Karpas-422 (cell line): ENCODE data around the gene AFAP1L2. TPM values are rescaled to one million over a fixed set of nuclear protein-coding genes. Genes with fewer than 3 reads are reported as not detected.

Experiments used
- DNase-seq: peaks from one replicate; pipeline ENCODE4 v3.0.0-alpha.2; 2015
- H2AFZ ChIP-seq: fragments of 200-600 bp; sonication (generic); 2 replicates; pipeline ENCODE4 v1.6.1; 2014; ENCODE audit warnings: antibody characterized with exemption, low read length, mixed read lengths
- H3K27ac ChIP-seq: fragments of 200-600 bp; sonication (generic); 2 replicates; pipeline ENCODE4 v1.5.1; 2014; ENCODE audit warnings: mild to moderate bottlenecking, low read length, moderate library complexity
- H3K27me3 ChIP-seq: fragments of 200-600 bp; sonication (generic); 2 replicates; pipeline ENCODE4 v1.6.1; 2014; ENCODE audit warnings: low read length, mixed read lengths
- H3K36me3 ChIP-seq: fragments of 200-600 bp; sonication (generic); 2 replicates; pipeline ENCODE4 v1.6.1; 2014; ENCODE audit warnings: low read length, mixed read lengths; ENCODE audit not compliant: insufficient read depth
- H3K4me1 ChIP-seq: fragments of 200-600 bp; sonication (generic); 2 replicates; pipeline ENCODE4 v1.6.1; 2014; ENCODE audit warnings: mild to moderate bottlenecking, low read length, mixed read lengths
- H3K4me2 ChIP-seq: fragments of 200-600 bp; sonication (generic); 2 replicates; pipeline ENCODE4 v1.6.1; 2014; ENCODE audit warnings: low read length, low read depth, mild to moderate bottlenecking; ENCODE audit not compliant: poor library complexity, severe bottlenecking
- H3K4me3 ChIP-seq: fragments of 200-600 bp; sonication (generic); 2 replicates; pipeline ENCODE4 v1.5.1; 2014; ENCODE audit warnings: mild to moderate bottlenecking, antibody characterized with exemption, low read length, mixed read lengths
- H3K79me2 ChIP-seq: fragments of 200-600 bp; sonication (generic); 2 replicates; pipeline ENCODE4 v1.6.1; 2014; ENCODE audit warnings: mild to moderate bottlenecking, low read length, mixed read lengths
- H3K9ac ChIP-seq: fragments of 200-600 bp; sonication (generic); 2 replicates; pipeline ENCODE4 v1.6.0; 2014; ENCODE audit warnings: low read length
- H3K9me2 ChIP-seq: fragments of 200-600 bp; sonication (generic), shearing (Covaris generic); replicated peaks from 2 replicates; pipeline ENCODE4 v1.6.0; 2014; ENCODE audit warnings: mild to moderate bottlenecking, low read length, moderate library complexity; ENCODE audit not compliant: insufficient read depth
- H3K9me3 ChIP-seq: fragments of 300-700, 200-600 bp; sonication (generic); 2 replicates; pipeline ENCODE4 v1.6.1; 2014; ENCODE audit warnings: low read length, mixed read lengths
- H4K20me1 ChIP-seq: fragments of 200-600 bp; sonication (generic); 2 replicates; pipeline ENCODE4 v1.6.1; 2014; ENCODE audit warnings: mild to moderate bottlenecking, antibody characterized with exemption, low read length, low read depth; ENCODE audit not compliant: insufficient read depth
- total RNA-seq: library from RNA; depleted of rRNA; stranded (reverse); fragments of >200 nt; shearing (Covaris generic); gene quantifications from 2 replicates; pipeline ENCODE4 v1.2.3, GENCODE V29; 2014; ENCODE audit warnings: low replicate concordance

AFAP1L2 gene
- total RNA-seq, 1 experiment from 2014 or later: 2.0 TPM

DNA sequence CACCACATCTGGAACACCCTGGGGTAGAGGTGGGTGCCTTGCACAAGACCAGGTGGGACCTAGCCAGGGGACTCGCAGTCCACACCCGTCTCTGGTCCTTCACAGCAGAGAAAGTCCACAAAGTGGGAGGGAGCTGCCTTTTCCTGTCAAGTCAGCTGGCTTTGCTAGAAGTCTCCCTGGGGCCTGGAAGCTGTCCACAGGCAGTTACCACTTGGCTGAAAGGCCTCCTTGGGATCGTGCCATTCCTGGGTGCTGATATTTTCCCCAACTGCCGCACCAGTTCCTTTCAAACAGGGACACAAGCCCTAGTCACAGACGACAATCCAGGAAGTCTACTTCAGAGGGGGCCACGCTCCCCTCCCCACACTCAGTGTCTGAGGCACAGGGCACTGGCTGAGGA lies 75.4 kb downstream of the AFAP1L2 start:
- Histone ChIP-seq H4K20me1 (no peaks in the 10 kb centered on the region), H3K27me3 (no peaks in the 10 kb centered on the region), H3K9me2 (no peaks in the 10 kb centered on the region), H3K4me2 (no peak overlapping the region), H3K27ac (no peak overlapping the region), H3K9me3 (no peaks in the 10 kb centered on the region), H3K79me2 (no peaks in the 10 kb centered on the region), H3K36me3 (no peaks in the 10 kb centered on the region), H2AFZ (no peak overlapping the region), H3K4me3 (no peak overlapping the region), H3K4me1 (no peaks in the 10 kb centered on the region), H3K9ac (no peak overlapping the region)
- DNase-seq: no peak

DNA sequence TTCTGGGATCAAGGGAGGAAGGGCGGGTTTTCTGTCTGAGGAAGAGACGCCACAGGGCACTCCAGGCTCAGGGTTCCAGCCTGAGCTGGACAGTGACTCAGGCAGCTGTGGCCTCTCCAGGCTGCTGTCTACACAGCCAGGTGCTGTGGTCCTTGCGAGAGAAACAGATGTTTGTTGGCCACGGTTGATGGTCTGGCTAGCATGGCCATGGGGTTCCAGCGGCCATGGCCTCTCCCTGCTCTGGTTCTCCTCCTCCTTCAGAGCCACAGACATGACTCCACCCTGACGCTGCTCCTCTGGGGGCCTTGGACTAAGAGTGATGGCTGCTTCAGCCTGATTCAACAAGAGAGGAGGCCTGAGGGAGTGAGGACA lies 75.9 kb downstream of the AFAP1L2 start:
- Histone ChIP-seq H3K9ac (no peak overlapping the region), H3K27ac (no peak overlapping the region), H3K27me3 (no peaks in the 10 kb centered on the region), H3K4me2 (no peak overlapping the region), H3K79me2 (no peaks in the 10 kb centered on the region), H3K4me1 (no peaks in the 10 kb centered on the region), H4K20me1 (no peaks in the 10 kb centered on the region), H3K9me3 (no peaks in the 10 kb centered on the region), H2AFZ (no peak overlapping the region), H3K9me2 (no peaks in the 10 kb centered on the region), H3K4me3 (no peak overlapping the region), H3K36me3 (no peaks in the 10 kb centered on the region)
- no peak for DNase-seq

DNA sequence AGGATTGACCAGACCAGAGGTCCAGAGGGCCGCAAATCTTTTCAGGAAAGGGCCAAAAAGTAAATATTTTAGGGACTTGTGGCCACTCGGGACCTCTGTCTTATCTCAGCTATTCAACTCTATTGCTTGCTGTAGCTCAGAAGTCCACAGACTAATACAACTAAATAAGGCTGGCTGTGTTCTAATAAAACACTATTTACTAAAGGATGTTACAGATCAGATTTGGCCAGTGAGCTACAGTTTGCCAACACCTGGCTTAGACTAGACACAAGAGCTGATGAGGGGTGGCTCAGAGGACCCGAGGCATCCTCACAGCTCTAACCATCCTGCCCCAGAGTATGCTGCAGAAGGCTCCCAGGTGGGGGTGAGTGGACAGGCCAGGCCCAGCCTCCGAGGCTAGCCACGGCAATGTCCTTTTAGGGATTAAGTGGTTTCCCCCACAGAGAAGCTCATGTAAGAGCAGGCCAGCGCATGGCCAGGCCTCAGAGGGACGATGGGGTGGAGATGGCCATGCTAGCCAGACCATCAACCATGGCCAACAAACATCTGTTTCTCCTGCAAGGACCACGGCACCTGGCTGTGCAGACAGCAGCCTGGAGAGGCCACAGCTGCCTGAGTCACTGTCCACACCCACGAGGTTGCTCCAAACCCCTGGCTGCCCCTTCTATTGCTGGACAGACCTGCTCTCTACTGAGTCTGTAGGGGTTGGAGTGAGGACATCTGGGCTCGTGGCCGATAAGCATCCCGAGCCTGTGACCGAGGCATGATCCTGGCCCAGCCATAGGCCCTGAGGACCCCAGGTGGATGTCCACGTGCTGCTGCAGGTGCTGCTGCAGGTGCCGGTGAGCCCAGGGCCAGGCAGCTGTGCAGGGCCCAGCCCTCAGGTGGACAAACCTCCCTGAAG lies 76.5 kb downstream of the AFAP1L2 start:
- Histone ChIP-seq H3K9me2 (no peaks in the 10 kb centered on the region), H3K4me3 (no peak overlapping the region), H3K27me3 (no peaks in the 10 kb centered on the region), H3K36me3 (no peaks in the 10 kb centered on the region), H3K9ac (no peak overlapping the region), H3K4me2 (no peak overlapping the region), H3K27ac (no peak overlapping the region), H2AFZ (no peak overlapping the region), H3K9me3 (no peaks in the 10 kb centered on the region), H3K79me2 (no peaks in the 10 kb centered on the region), H3K4me1 (no peaks in the 10 kb centered on the region), H4K20me1 (no peaks in the 10 kb centered on the region)
- no peak for DNase-seq

DNA sequence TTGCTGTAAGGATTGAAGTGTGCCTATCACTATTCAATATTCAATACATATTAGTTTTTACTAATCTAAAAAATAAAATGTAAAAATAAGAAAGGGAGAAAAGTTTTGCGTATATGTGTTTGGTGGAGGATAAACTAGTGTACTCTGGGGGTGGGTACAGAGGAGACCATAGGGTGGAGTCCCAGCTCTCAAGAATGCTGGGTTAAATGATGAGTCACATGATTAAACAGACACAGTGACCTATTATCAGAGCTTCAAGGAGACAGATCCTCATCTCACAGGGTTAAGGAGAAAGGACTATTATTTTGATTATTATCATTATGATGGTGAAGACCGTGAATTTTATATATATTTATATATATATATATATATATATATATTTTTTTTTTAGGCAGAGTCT lies 77.5 kb downstream of the AFAP1L2 start:
- H3K36me3 ChIP-seq: no peaks in the 10 kb centered on the region
- no peak overlapping the region for H3K9ac ChIP-seq
- H3K4me2 ChIP-seq: no peak overlapping the region
- H4K20me1 ChIP-seq: no peaks in the 10 kb centered on the region
- no peaks in the 10 kb centered on the region for H3K9me2 ChIP-seq
- no peak overlapping the region for H3K27ac ChIP-seq
- H2AFZ ChIP-seq: no peak overlapping the region
- no peak for DNase-seq
- H3K4me1 ChIP-seq: no peaks in the 10 kb centered on the region
- H3K27me3 ChIP-seq: no peaks in the 10 kb centered on the region
- no peaks in the 10 kb centered on the region for H3K79me2 ChIP-seq
- no peaks in the 10 kb centered on the region for H3K9me3 ChIP-seq
- H3K4me3 ChIP-seq: no peak overlapping the region

DNA sequence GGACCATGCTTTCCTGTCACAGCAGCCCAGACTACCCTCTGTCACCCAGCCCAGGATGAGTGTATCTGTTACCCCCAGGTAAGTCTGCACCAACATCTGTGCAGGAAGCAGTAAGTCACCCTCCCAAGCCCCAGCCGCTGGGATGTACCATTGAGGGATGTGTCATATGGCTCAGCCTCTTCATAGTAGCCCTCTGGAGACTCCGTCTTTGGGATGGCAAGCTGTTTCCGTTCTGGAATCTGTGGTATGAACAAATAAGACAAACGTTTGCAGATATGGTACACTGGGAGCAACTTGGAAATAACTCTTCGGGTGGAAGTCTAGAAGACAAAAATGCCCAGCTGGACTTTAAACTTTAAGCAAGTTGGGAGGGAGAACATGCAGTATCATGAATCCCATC lies 81.3 kb downstream of the AFAP1L2 start:
- Histone ChIP-seq H2AFZ (no peak overlapping the region), H3K9me3 (no peaks in the 10 kb centered on the region), H3K36me3 (no peaks in the 10 kb centered on the region), H3K27me3 (no peaks in the 10 kb centered on the region), H3K79me2 (no peaks in the 10 kb centered on the region), H3K27ac (no peak overlapping the region), H3K9me2 (no peaks in the 10 kb centered on the region), H3K4me3 (no peak overlapping the region), H4K20me1 (no peaks in the 10 kb centered on the region), H3K4me2 (no peak overlapping the region), H3K9ac (no peak overlapping the region), H3K4me1 (no peaks in the 10 kb centered on the region)
- no peak for DNase-seq

DNA sequence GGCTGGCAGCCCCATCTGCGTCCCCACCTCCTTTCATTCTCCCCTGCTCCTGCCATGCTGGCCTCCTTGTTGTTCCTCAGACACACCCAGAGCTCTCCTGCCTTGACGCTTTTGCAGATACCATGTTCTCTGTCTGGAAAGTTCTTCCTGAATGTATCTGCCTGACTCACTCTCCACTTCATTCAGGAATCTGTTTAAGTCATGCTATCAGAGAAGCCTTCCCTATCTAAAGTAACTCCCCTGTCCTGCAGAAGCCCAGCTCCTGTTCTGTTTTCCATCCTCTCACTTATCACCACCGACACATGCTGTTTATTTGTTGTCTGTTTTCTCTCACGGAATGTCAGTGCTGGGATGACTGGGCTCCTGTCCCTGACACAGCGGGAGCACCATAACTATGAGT lies 82.0 kb downstream of the AFAP1L2 start:
- no peak overlapping the region for H3K4me2 ChIP-seq
- no peak for DNase-seq

DNA sequence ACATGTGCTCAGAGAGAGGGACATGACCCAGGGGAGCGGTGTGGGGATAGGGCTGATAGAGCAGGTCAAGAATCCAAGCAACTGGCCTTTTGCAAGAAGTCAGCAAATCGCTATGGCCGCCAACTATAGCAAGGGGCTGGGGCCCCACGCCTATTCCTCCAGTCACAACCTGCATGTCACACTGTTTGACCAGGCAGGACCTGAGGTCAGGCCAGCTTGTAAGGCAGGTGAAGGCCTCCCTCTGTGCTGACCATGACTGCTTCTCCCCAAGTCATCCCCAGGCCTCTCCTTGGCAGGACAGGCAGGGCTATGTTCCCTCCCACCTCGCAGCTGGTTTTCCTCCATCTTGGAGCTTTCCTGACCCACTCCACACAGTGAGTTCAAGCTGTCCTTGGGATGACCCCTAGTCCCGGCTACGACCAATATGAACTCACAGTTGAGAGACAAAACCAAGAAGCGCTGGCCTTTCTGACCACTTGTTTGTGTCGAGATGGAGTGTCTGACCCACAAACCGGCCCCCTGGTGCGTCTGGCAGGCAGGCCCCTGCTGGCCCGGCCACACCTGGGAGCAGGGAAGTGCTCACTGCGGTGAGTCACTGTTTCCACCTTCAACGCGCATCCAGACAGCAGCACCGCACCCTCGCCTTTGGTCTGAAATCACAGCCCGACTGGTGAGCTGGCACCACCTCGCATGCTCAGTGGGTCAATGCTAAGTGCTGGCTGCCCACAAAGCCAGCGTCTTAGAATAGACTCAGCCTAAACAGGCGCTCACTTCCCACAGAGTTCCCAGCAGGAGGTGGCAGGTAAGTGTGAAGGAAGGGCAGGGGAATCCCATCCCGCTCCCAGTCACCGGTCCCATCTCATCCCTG lies 83.8 kb downstream of the AFAP1L2 start:
- Histone ChIP-seq H3K9me3 (no peaks in the 10 kb centered on the region), H3K27ac (no peak overlapping the region), H2AFZ (no peak overlapping the region), H3K4me1 (no peaks in the 10 kb centered on the region), H3K9me2 (no peaks in the 10 kb centered on the region), H3K79me2 (no peaks in the 10 kb centered on the region), H3K4me3 (no peak overlapping the region), H3K4me2 (no peak overlapping the region), H3K27me3 (no peaks in the 10 kb centered on the region), H3K9ac (no peak overlapping the region), H3K36me3 (no peaks in the 10 kb centered on the region), H4K20me1 (no peaks in the 10 kb centered on the region)
- DNase-seq: no peak

More for the DNA sequence above, 82.0 kb downstream of the AFAP1L2 start:
- H3K4me3 ChIP-seq: no peak overlapping the region
- no peaks in the 10 kb centered on the region for H3K4me1 ChIP-seq
- H3K36me3 ChIP-seq: no peaks in the 10 kb centered on the region
- H3K9me3 ChIP-seq: no peaks in the 10 kb centered on the region
- H3K79me2 ChIP-seq: no peaks in the 10 kb centered on the region
- no peak overlapping the region for H3K9ac ChIP-seq
- H3K27me3 ChIP-seq: no peaks in the 10 kb centered on the region
- no peaks in the 10 kb centered on the region for H3K9me2 ChIP-seq
- H4K20me1 ChIP-seq: no peaks in the 10 kb centered on the region
- no peak overlapping the region for H3K27ac ChIP-seq
- no peak overlapping the region for H2AFZ ChIP-seq
